HG02623 (cell line): Measurements from ENCODE around the gene ZNF562.
"Not testable (repeated sequence)": the region's sequence is repeated elsewhere in the genome, so short reads cannot be mapped to it uniquely, and the experiment has no call there.

ENCODE experiments used
- ATAC-seq: cut with Tn5 transposase; IDR thresholded peaks from one replicate; pipeline ENCODE4 v1.9.1; 2021; ENCODE audit warnings: moderate library complexity; ENCODE audit not compliant: unreplicated experiment

The ZNF562 gene

DNA sequence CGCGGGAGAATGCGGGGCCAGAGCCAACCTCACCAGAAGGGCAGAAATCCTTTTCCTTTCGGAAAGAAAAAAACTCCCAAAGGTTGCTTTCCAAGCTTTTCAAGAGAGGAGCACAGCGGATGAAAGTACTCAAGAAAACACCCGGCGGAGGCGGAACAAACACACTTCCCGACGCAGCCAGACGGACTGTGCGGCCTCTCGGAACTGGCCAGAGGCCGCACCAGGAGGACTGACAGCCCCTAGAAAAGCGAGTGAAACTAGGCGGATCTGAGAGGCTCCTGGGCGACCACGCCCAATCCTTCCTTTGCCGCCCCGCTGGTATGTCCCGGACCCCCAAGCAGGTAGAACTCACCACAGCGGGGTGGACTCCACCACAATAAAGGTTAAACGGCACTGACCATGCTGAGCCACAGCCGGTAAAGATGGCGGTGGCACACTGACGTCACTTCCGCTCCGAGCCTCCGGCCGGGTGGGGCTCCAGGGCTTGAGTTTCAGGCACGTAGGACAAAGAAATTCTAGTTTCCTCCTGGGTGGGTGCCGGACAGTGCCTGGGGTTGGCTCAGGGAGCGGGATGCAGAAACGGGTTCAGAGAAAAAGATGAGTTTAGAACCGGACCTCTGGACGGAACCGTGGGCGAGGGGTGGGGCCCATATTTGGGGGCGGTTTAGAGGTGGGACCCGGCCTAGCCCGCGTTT is at the start of gene ZNF562:
ZNF562 (minus strand) TSS at position 438 of the 695 bp plus-strand sequence. CDS start 14,356 bp downstream, outside the sequence.
- ATAC-seq, result no peak

DNA sequence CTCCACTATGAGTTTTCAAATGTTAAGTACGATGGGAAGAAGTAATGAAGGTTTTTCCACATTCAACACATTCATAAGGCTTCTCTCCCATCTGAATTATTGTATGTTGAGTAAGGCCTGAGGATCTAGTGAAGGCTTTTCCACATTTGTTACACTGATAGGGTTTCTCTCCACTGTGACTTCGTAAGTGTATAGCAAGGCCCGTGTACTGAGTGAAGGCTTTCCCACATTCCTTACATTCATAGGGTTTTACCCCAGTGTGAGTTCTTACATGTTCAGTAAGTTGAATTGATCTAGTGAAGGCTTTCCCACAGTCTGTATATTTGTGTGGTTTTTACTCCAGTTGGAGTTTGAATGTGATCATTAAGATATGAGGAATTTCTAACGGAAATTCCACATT is 49.3 kb upstream of the ZNF562 start:
- no peak for ATAC-seq

DNA sequence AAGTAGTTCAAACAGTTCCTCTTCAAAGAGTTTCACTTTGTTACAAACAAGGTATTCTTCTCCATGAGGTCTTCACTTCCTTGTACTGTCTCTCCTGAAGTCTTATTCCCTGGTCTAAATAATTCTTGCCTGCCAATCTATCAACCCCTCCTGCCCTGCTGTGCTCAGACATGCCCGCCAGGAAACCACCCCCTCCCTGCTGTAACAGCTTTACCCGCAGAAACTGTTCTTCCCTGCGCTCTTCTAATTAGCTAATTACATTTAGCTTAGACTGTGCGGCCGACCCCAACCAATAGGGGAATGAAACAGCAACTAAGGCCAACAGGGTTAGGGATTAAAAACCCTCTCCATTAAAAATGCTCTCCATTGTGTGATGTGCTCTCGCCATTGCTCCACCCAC is 47.0 kb upstream of the ZNF562 start:
- ATAC-seq, result no peak

- no peak for ATAC-seq
These were observed 45.6 kb upstream of the ZNF562 start for GRCh38 chr19:9720541-9720940.

- no peak for ATAC-seq
These were observed 36.9 kb upstream of the ZNF562 start for GRCh38 chr19:9711815-9712214.

DNA sequence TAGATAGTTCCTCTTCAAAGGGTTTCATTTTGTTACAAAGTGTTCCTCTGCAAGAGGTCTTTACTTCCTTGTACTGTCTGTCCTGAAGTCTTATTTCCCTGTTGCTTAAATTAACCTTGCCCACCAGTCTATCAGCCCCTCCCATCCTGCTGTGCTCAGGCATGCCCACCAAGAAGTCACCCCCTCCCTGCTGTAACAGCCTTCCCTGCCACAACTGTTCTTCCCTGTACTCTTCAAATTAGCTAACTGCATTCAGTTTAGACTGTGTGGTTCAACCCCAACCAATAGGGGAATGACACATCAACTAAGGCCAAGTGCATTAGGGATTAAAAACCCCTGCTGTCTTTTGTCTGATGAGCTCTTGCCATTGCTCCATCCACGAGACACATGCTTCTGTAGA is 34.4 kb upstream of the ZNF562 start:
- no peak for ATAC-seq

DNA sequence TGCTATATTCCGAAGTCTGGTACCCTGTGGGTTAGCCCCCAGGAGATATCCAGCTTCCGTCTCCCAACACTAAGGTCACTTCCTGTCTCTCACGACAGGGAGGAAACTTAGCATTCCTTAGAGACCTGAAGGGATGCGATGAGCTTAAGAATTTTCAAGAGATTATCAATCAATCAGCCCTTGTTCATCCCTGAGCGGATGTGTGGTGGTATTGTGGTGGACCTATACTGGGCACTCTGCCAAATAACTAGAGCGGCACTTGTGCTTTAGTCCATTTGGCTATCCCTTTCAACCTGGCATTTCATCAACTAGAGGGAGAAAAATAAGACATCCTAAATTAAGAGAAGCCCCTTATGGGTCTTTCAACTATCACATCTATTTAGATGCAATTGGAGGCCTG is 30.9 kb upstream of the ZNF562 start:
- ATAC-seq, result no peak

DNA sequence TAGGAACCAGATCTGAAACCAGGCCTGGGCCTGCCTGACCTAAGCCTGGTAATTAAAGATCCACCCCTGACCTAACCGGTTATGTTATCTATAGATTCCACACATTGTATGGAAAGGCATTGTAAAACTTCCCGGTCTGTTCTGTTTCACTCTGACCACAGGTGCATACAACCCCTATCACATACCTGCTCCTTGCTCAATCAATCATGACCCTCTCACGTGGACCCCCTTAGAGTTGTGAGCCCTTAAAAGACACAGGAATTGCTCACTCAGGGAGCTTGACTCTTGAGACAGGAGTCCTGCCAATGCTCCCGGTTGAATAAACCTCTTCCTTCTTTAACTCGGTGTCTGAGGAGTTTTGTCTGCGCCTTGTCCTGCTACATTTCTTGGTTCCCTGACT is 27.3 kb upstream of the ZNF562 start:
- no peak for ATAC-seq

GRCh38 chr19:9700229-9700981 is 25.5 kb upstream of the ZNF562 start:
- no peak for ATAC-seq

- ATAC-seq, result not testable (repeated sequence)
These were observed 15.4 kb upstream of the ZNF562 start for GRCh38 chr19:9690301-9690700.

DNA sequence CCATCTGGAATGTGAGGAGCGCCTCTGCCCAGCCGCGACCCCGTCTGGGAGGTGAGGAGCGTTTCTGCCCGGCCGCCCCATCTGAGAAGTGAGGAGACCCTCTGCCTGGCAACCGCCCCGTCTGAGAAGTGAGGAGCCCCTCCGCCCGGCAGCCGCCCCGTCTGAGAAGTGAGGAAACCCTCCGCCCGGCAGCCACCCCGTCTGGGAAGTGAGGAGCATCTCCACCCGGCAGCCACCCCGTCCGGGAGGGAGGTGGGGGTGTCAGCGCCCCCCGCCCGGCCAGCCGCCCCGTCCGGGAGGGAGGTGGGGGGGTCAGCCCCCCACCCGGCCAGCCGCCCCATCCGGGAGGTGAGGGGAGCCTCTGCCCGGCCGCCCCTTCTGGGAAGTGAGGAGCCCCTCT is 5.1 kb upstream of the ZNF562 start:
- ATAC-seq, result not testable (repeated sequence)

- not testable (repeated sequence) for ATAC-seq
These were observed 530 bp upstream of the ZNF562 start for GRCh38 chr19:9675358-9675901.

DNA sequence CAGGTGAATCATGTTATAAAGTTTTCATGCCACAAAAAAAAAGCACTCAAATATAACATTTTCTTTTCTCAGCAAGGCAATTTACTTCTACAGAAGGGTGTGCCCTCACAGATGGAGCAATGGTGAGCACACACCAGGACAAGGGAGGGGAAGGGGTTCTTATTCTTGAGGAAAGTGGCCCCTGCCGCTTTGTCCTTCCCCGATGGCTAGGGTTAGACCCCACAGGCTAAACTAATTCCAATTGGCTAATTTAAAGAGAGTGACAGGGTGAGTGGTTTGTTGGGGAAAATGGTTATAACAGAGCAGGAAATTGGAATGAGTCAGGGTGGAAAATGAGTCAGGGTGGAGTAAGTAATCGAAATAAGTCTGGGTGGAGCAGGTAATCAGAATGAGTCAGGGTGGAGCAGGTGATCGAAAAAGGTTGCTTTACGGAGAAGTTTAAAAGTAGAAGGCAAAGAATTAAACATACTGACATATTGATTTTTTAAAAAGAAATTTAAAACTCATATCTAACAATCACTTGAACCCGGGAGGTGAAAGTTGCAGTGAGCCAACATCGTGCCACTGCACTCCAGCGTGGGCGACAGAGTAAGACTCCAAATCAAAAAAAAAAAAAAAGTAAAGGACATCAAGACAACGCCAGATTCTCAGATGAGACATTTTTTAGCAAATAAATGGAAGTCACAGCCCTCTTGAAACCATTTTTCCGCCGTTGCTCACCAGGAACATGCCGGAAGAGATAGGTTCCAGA is 813 bp downstream of the ZNF562 start:
- ATAC-seq, result no peak

GRCh38 chr19:9672893-9673292 is 2.0 kb downstream of the ZNF562 start:
- ATAC-seq, result no peak

DNA sequence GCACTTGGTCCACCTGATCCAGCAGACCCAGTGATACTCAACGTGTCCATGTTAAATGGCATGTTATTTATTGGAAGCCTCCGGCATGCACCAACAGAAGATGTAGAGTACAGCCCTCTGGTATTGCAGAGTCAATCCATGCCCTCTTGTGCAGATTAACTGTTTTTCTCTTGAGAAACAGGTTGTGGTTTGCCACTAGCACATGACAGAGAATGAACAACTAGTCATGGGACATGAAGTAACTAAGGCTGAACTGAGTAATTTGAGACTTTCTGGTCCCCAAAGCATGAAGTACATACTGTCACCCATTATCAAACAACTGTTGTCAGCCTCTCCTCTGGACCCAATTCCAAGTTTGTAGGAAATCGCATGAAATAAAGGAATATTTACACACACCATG is 3.2 kb downstream of the ZNF562 start:
- ATAC-seq, result no peak

- no peak for ATAC-seq
These were observed 6.4 kb downstream of the ZNF562 start for GRCh38 chr19:9668544-9668943.

GRCh38 chr19:9667898-9668297 is 7.0 kb downstream of the ZNF562 start:
- ATAC-seq, result no peak

- ATAC-seq, result no peak
These were observed 16.1 kb downstream of the ZNF562 start for GRCh38 chr19:9658769-9659168.

DNA sequence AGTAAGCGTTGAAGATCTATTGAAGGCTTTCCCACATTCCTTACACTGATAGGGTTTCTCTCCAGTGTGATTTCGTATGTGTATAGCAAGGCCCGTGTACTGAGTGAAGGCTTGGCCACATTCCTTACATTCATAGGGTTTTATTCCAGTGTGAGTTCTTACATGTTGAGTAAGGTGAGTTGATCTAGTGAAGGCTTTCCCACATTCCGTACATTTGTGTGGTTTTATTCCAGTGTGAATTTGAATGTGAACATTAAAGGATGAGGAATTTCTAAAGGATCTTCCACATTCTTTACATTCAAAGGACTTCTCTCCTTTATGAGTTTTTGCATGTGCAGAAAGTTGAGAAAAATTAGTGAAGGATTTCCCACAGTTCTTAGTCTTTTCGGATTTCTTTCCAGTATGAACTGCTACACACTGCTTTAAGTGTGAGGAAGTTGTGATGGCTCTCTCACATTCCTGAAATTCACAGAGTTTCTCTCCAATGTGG is 21.8 kb downstream of the ZNF562 start:
- ATAC-seq, result not testable (repeated sequence)

DNA sequence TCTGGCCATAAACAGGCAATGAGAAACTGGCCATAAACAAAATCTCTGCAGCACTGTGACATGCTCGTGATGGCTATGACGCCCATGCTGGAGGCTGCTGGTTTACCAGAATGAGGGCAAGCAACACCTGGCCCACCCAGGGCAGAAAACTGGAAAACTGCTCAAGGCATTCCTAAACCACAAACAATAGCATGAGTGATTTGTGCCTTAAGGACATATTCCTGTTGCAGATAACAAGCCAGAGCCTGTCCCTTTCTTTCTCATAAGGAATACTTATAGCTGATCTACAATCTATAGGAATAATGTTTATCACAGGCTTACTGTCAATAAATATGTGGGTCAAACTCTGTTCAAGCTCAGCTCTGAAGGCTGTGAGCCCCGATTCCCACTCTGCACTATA is 23.4 kb downstream of the ZNF562 start:
- ATAC-seq, result not testable (repeated sequence)

DNA sequence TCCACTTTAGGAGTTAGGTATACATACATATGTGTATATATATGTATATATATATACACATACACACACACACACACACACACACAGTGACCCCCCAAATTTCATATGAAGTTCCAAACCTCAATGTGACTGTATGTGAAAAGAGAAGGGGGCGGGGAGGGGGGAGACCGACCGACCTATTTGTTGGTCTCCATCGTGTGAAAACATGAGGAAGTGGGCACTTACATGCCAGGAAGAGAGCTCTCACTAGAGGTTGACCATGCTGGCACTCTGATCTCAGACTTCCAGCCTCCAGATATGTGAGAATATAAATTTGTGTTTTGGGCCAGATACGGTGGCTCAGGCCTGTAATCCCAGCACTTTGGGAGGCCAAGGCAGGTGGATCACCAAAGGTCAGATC is 24.6 kb downstream of the ZNF562 start:
- no peak for ATAC-seq
